HL-60 (cell line): ENCODE data around the gene KIF2C.

Source experiments
- DNase-seq, 2 experiments: peaks; one replicate each; pipeline ENCODE4 v3.0.0-alpha.2; 2010 to 2020; ENCODE audit warnings: low read depth in 1 of 2, low spot score in 1 of 2
- H3K27ac ChIP-seq: fragments of 250-450 bp; sonication (Bioruptor Pico); replicated peaks from 2 replicates; pipeline ENCODE4 v1.5.1; 2020; ENCODE audit warnings: mild to moderate bottlenecking, moderate library complexity
- H3K27me3 ChIP-seq: fragments of 250-450 bp; sonication (Bioruptor Pico); 2 replicates; pipeline ENCODE4 v1.5.1; 2021; ENCODE audit warnings: mild to moderate bottlenecking, moderate library complexity; ENCODE audit not compliant: insufficient read depth, poor library complexity, severe bottlenecking
- H3K4me3 ChIP-seq: replicated peaks from 2 replicates; pipeline ENCODE4 v1.5.1; 2011; ENCODE audit warnings: mild to moderate bottlenecking, control low read depth, low read length; ENCODE audit not compliant: insufficient read depth
- GABPA ChIP-seq: IDR thresholded peaks from 2 replicates; pipeline ENCODE4 v1.6.1; 2012; ENCODE audit warnings: low read depth
- POLR2AphosphoS5 ChIP-seq: IDR thresholded peaks from 2 replicates; pipeline ENCODE4 v1.6.1; 2012; ENCODE audit warnings: low read depth
- SPI1 ChIP-seq: IDR thresholded peaks from 2 replicates; pipeline ENCODE4 v1.6.1; 2012; ENCODE audit warnings: low read depth, mild to moderate bottlenecking, borderline replicate concordance
- TF ChIP-seq, protein P1 (sequence below): IDR thresholded peaks from 2 replicates; pipeline ENCODE4 v1.6.1; 2012; ENCODE audit warnings: low read depth; ENCODE audit not compliant: insufficient replicate concordance
- TF ChIP-seq, protein P2 (sequence below): IDR thresholded peaks from one replicate; pipeline ENCODE4 v1.5.1; 2011; ENCODE audit warnings: low read length, control low read depth, inconsistent platforms; ENCODE audit not compliant: insufficient read depth

Gene KIF2C

DNA sequence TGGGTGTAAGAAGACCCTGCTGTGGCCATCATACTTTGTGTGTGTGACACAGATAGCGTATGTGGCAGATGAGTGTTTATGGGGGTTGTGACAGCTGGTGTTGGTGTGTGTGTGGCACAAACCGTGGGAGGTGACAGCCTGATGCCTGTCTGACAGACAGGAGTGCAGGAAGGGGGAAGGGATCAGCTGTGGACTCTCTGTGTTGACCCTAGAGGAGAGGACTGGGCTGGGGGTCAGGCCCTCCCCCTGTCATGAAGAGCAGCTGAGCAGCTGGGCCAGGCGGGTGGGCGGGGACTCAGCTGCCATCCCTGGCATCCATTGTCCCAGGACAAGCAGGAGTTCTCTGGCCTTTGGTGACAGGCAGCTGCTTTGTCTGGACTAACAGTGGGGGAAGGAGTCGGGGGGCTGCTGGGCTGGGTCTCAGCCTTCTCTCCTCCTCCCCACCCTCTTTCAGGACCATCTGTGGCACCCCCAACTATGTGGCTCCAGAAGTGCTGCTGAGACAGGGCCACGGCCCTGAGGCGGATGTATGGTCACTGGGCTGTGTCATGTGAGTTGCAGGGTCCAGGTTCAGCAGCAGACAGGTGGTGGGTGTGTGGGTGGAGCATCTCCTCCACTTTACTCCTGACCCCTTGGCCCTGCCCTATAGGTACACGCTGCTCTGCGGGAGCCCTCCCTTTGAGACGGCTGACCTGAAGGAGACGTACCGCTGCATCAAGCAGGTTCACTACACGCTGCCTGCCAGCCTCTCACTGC is 62.8 kb downstream of the KIF2C start:
- Histone ChIP-seq H3K27me3 (no peaks in the 10 kb centered on the region), H3K27ac (no peak overlapping the region), H3K4me3 (no peak overlapping the region)
- TF ChIP-seq GABPA: no peak
- TF ChIP-seq, protein P1, sequence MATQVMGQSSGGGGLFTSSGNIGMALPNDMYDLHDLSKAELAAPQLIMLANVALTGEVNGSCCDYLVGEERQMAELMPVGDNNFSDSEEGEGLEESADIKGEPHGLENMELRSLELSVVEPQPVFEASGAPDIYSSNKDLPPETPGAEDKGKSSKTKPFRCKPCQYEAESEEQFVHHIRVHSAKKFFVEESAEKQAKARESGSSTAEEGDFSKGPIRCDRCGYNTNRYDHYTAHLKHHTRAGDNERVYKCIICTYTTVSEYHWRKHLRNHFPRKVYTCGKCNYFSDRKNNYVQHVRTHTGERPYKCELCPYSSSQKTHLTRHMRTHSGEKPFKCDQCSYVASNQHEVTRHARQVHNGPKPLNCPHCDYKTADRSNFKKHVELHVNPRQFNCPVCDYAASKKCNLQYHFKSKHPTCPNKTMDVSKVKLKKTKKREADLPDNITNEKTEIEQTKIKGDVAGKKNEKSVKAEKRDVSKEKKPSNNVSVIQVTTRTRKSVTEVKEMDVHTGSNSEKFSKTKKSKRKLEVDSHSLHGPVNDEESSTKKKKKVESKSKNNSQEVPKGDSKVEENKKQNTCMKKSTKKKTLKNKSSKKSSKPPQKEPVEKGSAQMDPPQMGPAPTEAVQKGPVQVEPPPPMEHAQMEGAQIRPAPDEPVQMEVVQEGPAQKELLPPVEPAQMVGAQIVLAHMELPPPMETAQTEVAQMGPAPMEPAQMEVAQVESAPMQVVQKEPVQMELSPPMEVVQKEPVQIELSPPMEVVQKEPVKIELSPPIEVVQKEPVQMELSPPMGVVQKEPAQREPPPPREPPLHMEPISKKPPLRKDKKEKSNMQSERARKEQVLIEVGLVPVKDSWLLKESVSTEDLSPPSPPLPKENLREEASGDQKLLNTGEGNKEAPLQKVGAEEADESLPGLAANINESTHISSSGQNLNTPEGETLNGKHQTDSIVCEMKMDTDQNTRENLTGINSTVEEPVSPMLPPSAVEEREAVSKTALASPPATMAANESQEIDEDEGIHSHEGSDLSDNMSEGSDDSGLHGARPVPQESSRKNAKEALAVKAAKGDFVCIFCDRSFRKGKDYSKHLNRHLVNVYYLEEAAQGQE: no peak
- no peak for TF ChIP-seq POLR2AphosphoS5
- no peak for TF ChIP-seq SPI1
- TF ChIP-seq, protein P2, sequence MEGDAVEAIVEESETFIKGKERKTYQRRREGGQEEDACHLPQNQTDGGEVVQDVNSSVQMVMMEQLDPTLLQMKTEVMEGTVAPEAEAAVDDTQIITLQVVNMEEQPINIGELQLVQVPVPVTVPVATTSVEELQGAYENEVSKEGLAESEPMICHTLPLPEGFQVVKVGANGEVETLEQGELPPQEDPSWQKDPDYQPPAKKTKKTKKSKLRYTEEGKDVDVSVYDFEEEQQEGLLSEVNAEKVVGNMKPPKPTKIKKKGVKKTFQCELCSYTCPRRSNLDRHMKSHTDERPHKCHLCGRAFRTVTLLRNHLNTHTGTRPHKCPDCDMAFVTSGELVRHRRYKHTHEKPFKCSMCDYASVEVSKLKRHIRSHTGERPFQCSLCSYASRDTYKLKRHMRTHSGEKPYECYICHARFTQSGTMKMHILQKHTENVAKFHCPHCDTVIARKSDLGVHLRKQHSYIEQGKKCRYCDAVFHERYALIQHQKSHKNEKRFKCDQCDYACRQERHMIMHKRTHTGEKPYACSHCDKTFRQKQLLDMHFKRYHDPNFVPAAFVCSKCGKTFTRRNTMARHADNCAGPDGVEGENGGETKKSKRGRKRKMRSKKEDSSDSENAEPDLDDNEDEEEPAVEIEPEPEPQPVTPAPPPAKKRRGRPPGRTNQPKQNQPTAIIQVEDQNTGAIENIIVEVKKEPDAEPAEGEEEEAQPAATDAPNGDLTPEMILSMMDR: no peak
- DNase-seq: no peak

DNA sequence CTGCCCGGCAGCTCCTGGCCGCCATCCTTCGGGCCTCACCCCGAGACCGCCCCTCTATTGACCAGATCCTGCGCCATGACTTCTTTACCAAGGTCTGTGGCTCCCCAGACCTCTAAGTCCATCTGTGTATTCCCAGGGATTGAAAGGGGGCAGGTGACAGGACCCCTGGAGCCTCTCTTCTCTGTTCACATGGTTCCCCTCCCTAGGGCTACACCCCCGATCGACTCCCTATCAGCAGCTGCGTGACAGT is 63.4 kb downstream of the KIF2C start:
- Histone ChIP-seq H3K4me3 (no peak overlapping the region), H3K27me3 (no peaks in the 10 kb centered on the region), H3K27ac (no peak overlapping the region)
- TF ChIP-seq SPI1 (no peak), POLR2AphosphoS5 (no peak), GABPA (no peak)
- TF ChIP-seq, protein P2: no peak
- no peak for DNase-seq

DNA sequence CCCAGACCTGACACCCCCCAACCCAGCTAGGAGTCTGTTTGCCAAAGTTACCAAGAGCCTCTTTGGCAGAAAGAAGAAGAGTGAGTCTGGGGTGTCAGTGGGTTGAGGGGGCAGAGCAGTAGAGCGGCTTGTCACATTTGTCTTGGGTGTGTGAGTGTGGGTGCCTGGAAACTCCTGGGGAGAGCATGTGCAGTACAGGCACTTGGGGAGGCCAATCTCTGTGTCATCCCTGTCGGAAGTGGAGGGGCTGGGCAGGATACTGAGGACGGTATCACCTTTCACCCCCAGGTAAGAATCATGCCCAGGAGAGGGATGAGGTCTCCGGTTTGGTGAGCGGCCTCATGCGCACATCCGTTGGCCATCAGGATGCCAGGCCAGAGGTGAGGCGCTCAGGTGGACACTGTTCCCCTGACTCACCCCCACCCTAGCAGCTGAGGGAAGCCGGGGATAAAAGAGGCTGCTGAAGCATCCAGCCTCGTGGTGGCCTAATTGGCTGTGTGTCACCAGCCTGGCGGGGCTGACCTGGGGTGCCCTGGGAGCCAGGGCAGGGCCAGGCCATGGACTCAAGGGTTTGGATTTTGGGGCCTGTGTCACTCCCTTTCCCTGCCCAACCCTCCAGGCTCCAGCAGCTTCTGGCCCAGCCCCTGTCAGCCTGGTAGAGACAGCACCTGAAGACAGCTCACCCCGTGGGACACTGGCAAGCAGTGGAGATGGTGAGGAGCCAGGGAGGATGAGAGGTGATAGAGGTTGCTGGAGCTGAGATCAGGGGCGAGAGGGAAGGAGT is 63.9 kb downstream of the KIF2C start:
- H3K27ac ChIP-seq: no peak overlapping the region

More for the DNA sequence above, 63.9 kb downstream of the KIF2C start:
- no peak for TF ChIP-seq SPI1
- TF ChIP-seq, protein P1: no peak
- no peak for TF ChIP-seq GABPA
- no peak for TF ChIP-seq POLR2AphosphoS5
- TF ChIP-seq, protein P2: no peak
- DNase-seq: no peak
- H3K4me3 ChIP-seq: no peak overlapping the region
- H3K27me3 ChIP-seq: no peaks in the 10 kb centered on the region
